HG02759 (cell line): ENCODE results near the gene ABCA7.

Experiments
- ATAC-seq: cut with Tn5 transposase; IDR thresholded peaks from one replicate; pipeline ENCODE4 v1.9.1; 2021; ENCODE audit warnings: mild to moderate bottlenecking, moderate library complexity; ENCODE audit not compliant: unreplicated experiment

ABCA7 gene

GRCh38 chr19:1070931-1071791 is 31.3 kb downstream of the ABCA7 start:
- ATAC-seq, result no peak

GRCh38 chr19:1072371-1073015 is 32.6 kb downstream of the ABCA7 start:
- no peak for ATAC-seq

DNA sequence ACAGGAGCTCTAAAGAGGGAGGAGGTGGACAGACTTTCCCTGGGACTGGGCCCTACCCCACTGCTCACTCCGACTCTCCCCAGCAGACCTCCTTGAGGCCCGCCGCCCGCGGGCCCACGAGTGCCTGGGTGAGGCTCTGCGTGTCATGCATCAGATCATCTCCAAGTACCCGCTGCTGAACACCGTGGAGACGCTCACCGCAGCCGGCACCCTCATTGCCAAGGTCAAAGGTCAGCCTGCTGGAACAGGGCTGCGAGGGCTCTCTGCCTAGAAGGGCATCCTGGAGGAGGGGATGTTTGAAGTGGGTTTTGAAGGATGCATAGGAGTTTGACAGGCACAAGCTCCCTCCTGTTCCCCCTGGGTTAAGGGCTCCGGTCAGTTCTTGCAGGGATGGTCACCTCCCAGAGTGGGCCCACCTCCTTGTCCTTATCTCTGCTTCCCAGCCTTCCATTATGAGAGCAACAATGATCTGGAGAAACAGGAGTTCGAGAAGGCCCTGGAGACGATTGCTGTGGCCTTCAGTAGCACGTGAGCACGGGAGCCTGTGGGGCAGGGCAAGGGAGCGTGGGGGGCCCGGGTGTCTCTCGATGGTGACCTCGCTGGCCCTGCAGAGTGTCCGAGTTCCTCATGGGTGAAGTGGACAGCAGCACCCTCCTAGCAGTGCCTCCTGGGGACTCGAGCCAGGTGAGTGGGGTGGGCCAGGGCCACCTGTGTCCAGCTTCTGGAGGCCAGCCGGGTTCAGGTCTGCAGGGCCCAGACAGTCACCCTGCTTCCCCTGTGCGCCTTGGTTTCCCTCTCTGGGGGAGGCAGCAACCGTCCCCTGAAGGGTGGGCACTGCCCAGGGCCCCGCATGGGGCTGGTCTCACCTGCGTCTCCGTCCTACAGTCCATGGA is 33.4 kb downstream of the ABCA7 start:
- no peak for ATAC-seq

DNA sequence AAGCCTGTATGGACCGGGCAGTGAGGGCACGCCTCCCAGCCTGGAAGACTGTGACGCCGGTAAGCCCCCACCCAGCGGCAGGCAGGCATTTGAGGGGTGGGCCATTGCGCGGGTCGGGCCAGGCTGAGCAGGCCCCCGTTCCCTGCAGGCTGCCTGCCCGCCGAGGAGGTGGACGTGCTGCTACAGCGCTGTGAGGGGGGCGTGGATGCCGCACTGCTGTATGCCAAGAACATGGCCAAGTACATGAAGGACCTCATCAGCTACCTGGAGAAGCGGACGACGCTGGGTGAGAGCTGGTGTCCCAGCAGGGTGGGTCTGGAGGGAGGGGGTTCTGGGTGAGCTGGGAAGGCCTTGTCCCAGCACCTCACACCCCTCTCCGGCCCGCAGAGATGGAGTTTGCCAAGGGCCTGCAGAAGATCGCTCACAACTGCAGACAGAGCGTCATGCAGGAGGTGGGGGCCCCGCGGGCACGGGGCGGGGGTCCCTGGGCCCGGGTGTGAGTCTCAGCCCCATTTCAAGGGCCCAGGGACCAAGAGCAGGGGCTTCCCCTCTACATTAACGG is 34.1 kb downstream of the ABCA7 start:
- ATAC-seq, result no peak

- peak; percentile 58 for ATAC-seq
Measured at GRCh38 chr19:1074544-1075283, 34.8 kb downstream of the ABCA7 start.

DNA sequence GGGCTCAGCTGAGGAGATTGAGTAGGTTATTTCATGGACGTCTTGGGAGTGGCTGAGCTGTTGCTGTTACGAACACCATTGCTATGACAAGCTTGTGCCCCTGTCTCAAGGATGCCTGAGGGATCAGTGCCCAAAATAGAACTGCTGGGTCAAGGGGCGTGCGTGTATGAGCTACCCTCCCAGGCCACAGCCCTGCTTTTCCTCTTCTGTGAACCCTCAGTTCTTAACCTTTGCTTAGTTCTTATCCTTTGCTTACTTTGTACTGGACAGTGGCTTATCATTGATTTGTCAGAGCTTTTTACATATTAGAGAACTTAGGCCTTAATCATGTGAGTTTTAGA is 36.1 kb downstream of the ABCA7 start:
- no peak for ATAC-seq

DNA sequence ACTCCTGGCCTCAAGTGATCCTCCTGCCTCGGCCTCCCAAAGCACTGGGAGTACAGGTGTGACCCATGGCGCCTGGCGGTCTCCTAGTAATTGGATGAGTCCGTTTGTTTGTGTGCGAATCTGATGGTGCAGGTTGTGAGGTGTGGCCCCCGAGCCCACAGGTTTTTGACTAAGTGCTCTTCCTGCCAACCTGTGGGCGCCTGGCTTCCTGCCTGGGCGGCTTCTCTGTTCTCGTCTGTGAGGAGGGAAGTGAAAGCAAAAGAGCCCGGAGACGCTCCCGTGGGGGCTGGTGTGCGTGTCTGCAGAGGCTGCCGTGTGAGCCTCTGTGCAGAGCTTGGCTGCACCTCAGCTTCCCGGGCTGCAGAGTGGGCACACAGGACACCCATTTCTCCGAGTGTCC is 37.0 kb downstream of the ABCA7 start:
- ATAC-seq, result peak; percentile 61

DNA sequence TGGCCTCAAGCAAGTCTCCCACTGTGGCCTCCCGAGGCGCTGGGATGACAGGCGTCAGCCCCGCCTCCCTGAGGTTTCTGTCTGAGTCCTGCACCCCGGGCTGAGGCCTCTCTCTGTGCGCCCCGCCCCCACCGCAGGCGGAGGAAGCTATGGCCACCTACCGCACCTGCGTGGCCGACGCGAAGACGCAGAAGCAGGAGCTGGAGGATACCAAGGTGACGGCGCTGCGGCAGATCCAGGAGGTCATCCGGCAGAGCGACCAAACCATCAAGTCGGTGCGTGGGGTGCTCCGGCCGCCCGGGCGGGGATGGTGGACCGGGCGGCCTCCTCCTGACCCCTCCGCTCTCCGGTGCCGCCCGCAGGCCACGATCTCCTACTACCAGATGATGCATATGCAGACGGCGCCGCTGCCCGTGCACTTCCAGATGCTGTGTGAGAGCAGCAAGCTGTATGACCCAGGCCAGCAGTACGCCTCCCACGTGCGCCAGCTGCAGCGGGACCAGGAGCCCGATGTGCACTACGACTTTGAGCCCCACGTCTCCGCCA is 39.7 kb downstream of the ABCA7 start:
- ATAC-seq, result no peak

DNA sequence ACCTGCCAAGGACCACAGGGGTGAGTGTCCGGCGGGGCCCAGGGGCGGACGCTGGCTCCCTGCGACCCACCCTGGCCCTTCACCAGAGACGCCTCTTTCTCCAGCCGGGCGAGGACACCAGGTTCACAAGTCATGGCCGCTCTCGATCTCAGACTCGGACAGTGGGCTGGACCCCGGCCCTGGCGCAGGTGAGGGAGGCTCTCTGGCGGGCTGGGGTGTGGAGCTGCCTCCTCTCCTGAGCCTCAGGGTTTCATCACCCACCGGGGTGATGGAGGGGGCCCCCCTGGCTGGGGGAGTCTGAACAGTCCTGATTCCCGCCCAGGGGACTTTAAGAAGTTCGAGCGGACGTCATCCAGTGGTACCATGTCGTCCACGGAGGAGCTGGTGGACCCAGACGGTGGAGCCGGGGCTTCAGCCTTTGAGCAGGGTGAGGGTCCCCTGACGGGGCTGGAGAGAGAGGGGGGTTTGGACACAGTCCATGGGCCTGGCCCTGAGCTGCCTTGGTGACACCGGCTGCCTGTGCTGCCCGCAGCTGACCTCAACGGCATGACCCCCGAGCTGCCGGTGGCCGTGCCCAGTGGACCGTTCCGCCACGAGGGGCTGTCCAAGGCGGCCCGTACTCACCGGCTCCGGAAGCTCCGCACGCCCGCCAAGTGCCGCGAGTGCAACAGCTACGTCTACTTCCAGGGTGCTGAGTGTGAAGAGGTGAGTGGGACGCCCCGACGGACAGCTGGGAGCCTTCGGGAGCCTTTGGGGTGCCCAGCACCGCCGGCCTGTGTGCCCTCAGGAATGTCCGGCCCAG is 40.7 kb downstream of the ABCA7 start:
- ATAC-seq, result no peak

DNA sequence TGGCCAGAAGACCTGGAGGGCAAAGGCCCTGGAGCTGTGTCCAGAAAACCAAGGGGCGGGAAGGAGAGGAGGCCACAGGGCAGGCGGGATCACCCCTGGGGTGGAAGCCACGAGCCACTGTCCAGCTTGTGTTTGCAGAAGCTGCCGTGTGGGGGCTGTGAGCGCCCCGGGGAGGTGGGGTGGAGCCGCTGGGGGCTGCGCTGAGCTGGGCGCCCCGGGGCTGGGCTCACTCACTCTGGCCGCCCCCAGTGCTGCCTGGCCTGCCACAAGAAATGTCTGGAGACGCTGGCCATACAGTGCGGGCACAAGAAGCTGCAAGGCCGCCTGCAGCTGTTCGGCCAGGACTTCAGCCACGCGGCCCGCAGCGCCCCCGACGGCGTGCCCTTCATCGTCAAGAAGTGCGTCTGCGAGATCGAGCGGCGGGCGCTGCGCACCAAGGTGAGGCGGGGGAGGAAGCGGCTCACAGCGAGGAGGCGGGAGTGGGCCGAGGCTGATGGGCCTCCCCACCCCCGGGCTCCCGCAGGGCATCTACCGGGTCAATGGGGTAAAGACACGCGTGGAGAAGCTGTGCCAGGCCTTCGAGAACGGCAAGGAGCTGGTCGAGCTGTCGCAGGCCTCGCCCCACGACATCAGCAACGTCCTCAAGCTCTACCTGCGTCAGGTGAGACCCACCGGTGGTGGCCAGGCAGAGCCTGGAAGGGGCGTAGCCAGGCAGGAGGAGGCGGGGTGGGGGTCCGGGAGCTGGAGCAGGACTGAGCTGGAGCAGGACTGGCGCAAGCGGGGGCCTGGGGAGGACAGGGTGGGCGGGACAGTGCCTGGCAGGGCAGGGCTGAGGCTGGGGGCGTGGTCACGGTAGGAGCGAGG is 41.6 kb downstream of the ABCA7 start:
- no peak for ATAC-seq

GRCh38 chr19:1082165-1082927 is 42.4 kb downstream of the ABCA7 start:
- no peak for ATAC-seq

GRCh38 chr19:1082928-1083816 is 43.3 kb downstream of the ABCA7 start:
- no peak for ATAC-seq

GRCh38 chr19:1084024-1084868 is 44.3 kb downstream of the ABCA7 start:
- no peak for ATAC-seq

DNA sequence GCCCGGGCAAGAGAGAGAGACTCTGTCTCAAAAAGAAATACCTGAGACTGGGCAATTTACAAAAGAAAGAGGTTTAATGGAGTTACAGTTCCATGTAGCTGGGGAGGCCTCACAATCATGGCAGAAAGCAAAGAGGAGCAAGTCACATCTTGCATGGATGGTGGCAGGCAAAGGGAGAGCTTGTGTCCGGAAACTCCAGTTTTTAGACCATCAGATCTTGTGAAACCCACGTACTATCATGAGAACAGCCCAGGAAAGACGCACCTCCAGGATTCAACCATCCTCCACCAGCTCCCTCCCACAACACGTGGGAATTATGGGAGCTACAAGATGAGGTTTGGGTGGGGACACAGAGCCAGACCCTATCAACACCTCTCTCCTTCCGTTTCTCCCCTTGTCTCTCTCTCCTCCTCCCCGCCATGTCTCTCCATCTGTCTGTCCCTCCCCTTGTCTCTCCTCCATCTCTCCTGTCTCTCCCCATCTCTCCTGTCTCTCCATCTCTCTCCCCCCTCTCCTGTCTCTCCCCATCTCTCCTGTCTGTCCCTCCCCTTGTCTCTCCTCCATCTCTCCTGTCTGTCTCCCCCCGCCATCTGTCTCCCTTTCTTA is 45.2 kb downstream of the ABCA7 start:
- ATAC-seq, result no peak

DNA sequence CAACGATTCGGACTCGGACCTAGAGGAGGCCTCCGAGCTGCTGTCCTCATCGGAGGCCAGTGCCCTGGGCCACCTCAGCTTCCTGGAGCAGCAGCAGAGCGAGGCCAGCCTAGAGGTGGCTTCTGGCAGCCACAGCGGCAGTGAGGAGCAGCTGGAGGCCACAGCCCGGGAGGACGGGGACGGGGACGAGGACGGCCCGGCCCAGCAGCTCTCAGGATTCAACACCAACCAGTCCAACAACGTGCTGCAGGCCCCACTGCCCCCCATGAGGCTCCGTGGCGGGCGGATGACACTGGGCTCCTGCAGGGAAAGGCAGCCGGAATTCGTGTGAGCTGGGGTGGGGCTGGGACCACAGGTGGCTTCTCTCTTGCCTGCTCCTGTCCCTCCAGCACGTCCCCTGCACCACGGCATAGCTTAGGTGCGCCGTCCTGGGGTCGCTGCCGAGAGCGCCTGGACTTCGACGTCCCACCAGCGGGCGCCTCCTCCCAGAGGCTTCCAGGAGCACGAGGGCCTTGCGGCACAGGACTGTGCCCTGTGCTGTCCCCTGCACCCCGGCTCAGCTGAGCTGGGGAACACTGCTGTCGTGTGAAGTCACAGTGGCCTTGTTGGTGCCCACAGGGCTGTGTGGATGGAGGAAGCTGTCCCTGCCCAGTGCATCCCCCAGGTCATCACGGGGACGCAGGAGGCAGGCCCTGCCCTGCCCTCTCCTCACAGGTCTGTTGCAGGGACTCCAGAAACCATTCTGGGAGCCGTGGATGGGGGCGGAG is 46.0 kb downstream of the ABCA7 start:
- no peak for ATAC-seq
